Duodenal mucosa (tissue), 2 donors: ENCODE measurements around the gene POU3F1.

Experiments
- H3K27ac ChIP-seq: one replicate; pipeline ENCODE4 v1.7.0; 2013; ENCODE audit warnings: low read depth, low read length
- H3K27me3 ChIP-seq, 2 donors: one replicate each; pipeline ENCODE4 v1.7.0; 2013; ENCODE audit warnings: low read length in 2 of 2, control low read depth in 1 of 2; ENCODE audit not compliant: insufficient read depth in 2 of 2, control insufficient read depth in 1 of 2
- H3K36me3 ChIP-seq, 2 donors: one replicate each; pipeline ENCODE4 v1.7.0; 2013; ENCODE audit warnings: low read length in 2 of 2, control low read depth in 1 of 2; ENCODE audit not compliant: insufficient read depth in 2 of 2, control insufficient read depth in 1 of 2
- H3K4me1 ChIP-seq, 2 donors: one replicate each; pipeline ENCODE4 v1.7.0; 2013; ENCODE audit warnings: low read length in 2 of 2, control low read depth in 1 of 2; ENCODE audit not compliant: insufficient read depth in 2 of 2, control insufficient read depth in 1 of 2
- H3K4me3 ChIP-seq, 2 donors: one replicate each; pipeline ENCODE4 v1.7.0; 2013; ENCODE audit warnings: low read length in 2 of 2, low read depth in 1 of 2
- H3K9ac ChIP-seq, 2 donors: one replicate each; pipeline ENCODE4 v1.7.0; 2013; ENCODE audit warnings: low read length in 2 of 2, low read depth in 1 of 2
- H3K9me3 ChIP-seq, 2 donors: one replicate each; pipeline ENCODE4 v1.7.0; 2013; ENCODE audit warnings: low read length in 2 of 2, control low read depth in 1 of 2; ENCODE audit not compliant: control insufficient read depth in 1 of 2

The POU3F1 gene

DNA sequence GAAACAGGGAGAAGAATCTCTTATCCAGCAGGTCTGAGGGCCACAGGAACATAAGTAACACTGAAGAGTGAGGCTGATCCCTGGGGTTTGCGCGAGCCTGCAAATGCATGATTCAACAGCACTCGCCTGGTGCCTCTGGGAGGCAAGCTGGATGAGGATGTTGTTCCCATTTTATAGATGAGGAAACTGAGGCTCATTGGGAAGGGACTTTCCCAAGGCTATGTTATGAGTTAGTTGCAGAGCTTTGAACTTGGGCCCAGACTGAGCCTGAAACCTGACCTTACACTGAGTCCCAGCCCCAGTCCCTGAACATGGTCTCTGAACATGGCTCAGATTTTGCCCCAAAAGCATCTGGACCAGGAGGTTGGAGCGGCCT is 27.7 kb upstream of the POU3F1 start:
- Histone ChIP-seq H3K27ac (no peak overlapping the region), H3K4me3 (no peak overlapping the region), H3K27me3 (peaks cover 7 to 16% of the 10 kb centered on the region in 2 donors), H3K4me1 (no peaks in the 10 kb centered on the region), H3K36me3 (no peaks in the 10 kb centered on the region), H3K9ac (no peak overlapping the region), H3K9me3 (no peaks in the 10 kb centered on the region)

DNA sequence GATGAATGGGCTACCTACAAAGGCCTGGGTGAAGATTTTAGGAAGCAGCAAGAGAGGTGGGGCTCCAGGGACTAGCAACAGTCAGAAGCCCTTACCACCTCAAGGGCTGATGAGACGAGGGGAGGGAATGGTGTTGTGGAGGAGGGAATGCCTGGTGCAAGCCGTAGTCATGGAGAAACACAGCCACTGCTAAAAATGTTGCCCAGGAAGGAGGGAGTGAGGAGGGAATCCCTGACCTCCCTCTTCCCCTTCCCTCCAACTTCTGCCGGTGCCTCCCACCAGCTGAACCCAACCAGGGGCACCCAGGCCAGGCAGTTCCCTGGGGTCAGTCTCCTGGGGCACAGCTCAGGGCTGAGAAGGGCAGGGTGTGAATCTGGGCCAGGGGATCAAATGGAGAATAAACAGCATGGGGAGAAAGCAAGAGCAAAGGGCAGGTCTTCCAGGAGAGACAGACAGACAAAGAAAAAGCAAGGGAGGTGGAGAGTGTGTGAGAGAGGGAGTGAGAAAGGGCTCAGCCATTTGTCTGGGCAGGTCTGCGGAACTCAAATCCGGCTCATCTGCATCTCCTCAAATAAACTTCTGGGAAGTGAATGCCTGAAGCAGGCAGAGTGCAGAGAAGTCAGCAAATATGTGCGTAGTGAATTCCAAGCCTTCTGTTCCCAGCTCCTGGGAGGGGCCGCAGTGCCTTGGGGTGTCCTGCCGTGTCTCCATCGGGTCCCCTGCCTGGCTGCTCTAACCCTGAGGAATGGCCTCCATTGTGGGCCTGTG is 27.1 kb upstream of the POU3F1 start:
- Histone ChIP-seq H3K4me1 (no peaks in the 10 kb centered on the region), H3K27me3 (peaks cover 8 to 16% of the 10 kb centered on the region in 2 donors), H3K36me3 (no peaks in the 10 kb centered on the region), H3K9ac (no peak overlapping the region), H3K9me3 (no peaks in the 10 kb centered on the region), H3K27ac (no peak overlapping the region), H3K4me3 (no peak overlapping the region)

DNA sequence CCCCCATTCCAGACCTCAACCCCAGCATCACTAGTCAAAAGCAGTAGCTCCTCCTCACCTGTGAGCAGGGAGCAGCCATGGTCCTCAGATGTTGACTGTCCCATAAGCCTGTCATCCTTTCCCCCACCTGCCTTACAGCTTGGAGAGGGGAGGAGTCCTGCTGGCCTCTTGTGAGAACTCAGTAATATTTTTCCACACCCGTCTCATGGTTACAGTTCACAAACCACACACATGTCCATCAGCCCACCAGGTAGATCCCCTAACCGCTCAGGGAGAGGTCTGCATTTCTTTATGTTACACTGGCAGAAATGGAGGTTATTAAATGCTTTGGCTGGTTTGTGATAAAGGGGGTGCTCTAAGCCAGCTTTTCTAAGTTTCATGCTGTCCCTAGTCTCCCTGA is 26.3 kb upstream of the POU3F1 start:
- H3K4me1 ChIP-seq, result no peaks in the 10 kb centered on the region
- peaks cover 16% of the 10 kb centered on the region in 2 donors for H3K27me3 ChIP-seq
- H3K36me3 ChIP-seq, result no peaks in the 10 kb centered on the region
- H3K9ac ChIP-seq, result no peak overlapping the region
- H3K27ac ChIP-seq, result no peak overlapping the region
- no peaks in the 10 kb centered on the region for H3K9me3 ChIP-seq
- no peak overlapping the region for H3K4me3 ChIP-seq

DNA sequence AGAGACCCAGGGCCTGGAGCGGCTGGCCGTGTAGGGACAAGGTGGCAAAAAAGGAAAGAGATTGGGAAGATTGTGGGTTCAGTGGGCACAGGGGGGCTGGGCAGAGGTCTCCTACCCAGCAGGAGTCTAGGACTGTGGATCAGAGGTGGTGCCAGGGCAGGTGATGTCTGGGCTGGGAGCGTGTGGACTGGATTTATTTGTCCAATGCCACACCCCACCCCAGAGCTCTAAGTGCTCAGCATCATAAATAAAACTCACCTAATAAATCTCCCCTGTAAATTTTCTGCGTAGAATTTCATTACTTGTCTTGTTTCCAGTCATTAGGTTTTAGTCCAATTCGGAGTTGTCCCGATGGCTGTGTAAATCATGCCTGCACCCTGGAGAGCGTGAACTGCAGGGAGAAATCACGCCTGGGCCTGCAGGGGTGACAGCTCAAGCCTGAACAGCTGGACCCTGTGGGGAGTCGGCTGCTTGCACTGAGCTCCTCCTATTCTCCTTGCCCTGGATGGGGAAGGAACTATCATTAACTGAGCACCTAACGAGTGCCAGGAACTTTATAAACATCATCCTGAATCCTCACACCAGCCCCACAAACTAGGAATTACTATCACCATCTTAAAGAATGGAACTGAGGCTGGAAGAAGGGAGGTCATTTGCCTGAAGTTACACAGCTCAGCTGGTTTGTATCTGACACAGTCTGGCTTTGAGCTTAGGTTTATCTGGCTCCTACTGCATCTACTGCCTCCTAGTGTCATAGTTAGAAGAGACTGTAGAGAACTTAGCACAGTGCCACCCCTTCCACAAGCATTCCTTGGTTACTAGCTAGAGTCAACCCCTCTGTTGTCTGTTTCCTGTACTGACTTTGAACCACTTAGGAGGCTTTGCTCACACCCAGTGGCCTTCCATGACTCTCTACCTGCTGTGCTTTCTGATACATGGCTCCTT is 25.0 kb upstream of the POU3F1 start:
- no peak overlapping the region for H3K9ac ChIP-seq
- H3K4me1 ChIP-seq, result no peaks in the 10 kb centered on the region
- H3K27me3 ChIP-seq, result peaks cover 16 to 23% of the 10 kb centered on the region in 2 donors
- H3K36me3 ChIP-seq, result no peaks in the 10 kb centered on the region
- no peak overlapping the region for H3K4me3 ChIP-seq
- no peaks in the 10 kb centered on the region for H3K9me3 ChIP-seq
- no peak overlapping the region for H3K27ac ChIP-seq

DNA sequence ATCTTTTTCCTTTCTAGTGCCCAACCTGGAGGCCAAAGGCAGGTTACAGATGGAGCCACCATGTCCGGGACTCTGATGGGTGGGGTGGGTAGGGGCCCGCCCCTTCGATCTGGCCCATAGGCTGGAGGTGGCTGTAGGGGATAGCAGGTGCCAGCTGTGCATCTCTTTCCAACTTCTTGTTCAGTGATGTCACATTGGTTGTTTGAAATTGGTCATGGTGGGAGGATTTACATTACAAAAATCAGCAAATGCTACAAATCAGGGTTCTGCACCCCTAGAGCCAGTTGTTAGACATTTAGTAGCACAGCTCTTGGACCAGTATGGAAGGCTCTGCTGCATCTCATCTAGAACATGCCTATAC is 22.4 kb upstream of the POU3F1 start:
- Histone ChIP-seq H3K4me3 (no peak overlapping the region), H3K9me3 (no peaks in the 10 kb centered on the region), H3K27me3 (peaks cover 14 to 23% of the 10 kb centered on the region in 2 donors), H3K9ac (no peak overlapping the region), H3K36me3 (no peaks in the 10 kb centered on the region), H3K27ac (no peak overlapping the region), H3K4me1 (no peaks in the 10 kb centered on the region)

DNA sequence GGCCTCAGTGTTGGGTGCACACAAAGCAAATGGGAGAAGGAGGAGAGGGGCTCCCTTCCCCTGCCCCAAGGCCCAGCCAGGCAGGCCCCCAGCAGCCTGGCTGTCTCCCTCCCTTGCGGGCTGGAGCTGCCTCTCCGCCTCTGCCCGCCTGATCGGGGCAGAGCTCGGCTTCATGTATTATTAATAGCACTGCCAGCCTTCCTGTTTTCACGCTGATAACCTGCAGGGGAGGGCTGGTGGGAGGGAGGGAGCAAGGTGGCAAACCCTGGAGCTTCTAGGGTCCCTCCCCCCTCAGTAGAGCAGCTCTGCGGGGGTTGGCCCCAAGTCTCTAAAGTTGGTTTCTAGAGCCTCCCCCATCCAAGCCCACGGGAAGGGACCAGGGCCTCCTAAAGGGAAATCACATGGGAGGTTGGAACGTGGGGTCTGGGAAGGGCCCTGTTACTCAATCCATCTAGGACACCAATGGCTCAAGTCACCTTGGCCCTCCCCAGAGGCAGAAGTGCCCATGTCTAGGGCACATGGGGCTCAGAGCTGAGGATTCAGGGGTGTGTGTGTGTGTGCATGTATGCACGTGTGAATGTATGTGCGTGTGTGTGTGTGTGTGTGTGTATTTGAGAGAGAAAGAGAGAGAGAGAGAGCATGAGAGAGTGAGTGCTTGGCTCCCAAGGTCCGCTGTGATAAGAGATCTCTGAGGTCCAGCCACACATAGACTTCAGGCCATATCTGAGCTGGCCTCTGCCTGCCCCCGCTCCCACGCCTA is 21.8 kb upstream of the POU3F1 start:
- Histone ChIP-seq H3K9ac (no peak overlapping the region), H3K27me3 (peaks cover 14 to 23% of the 10 kb centered on the region in 2 donors), H3K36me3 (no peaks in the 10 kb centered on the region), H3K9me3 (no peaks in the 10 kb centered on the region), H3K27ac (no peak overlapping the region), H3K4me3 (no peak overlapping the region), H3K4me1 (no peaks in the 10 kb centered on the region)

DNA sequence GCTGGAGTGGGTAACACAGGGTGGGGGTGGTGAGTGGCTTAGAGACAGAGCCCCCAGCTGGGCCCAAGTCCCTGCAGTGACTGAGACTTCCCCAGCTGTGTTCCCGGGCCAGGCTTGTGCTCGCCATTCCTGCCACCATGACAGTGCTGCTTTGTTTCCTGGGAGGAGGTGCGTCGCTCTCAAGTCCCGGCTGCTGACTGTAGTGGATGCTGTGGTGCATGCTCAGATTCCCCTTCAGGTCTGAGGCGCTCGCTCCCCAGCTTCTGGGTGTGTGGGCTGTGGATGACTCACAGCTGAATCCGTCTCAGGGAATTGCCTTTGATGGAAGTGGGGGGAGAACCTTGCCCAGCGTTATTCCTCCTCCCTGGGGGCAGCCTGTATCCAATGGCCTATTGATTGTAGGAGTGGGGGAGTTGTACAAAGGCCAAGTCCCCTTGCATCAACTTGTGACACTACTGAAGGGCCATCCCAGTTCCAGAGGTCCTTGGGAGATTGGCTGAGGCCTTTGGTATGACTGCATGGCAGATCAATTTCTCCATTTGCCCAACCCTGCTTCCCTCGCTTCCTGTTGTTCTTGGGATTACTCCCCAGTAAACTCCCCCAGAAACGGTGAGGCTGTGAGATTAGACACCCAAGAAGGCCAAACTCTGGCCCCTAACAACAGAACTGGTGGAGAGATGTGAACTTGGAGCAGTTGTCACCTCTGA is 17.8 kb upstream of the POU3F1 start:
- no peak overlapping the region for H3K27ac ChIP-seq
- H3K36me3 ChIP-seq, result no peaks in the 10 kb centered on the region
- H3K9ac ChIP-seq, result no peak overlapping the region
- H3K4me3 ChIP-seq, result no peak overlapping the region
- no peaks in the 10 kb centered on the region for H3K4me1 ChIP-seq
- peaks cover 10 to 16% of the 10 kb centered on the region in 2 donors for H3K27me3 ChIP-seq
- H3K9me3 ChIP-seq, result no peaks in the 10 kb centered on the region

DNA sequence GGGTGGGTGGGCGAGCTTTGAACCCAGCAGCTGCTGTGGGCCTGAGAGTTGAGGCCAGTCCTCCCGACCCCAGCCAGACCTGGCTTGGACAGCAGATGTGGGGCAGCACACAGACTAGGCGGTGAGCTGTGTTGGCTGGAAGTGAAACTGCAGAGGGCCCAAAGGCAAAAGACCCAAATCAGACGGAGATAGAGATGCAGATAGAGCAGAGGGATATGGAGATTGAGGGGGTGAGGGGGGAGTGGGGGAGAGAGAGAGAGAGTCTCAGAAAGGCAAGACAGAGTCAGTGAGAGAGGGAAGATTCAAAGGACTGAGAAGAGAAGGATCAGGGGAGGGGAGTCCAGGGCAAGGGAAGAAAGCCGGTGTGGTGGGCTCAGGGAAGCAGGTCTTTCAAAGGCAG is 17.0 kb upstream of the POU3F1 start:
- H3K36me3 ChIP-seq, result no peaks in the 10 kb centered on the region
- no peaks in the 10 kb centered on the region for H3K4me1 ChIP-seq
- H3K4me3 ChIP-seq, result no peak overlapping the region
- no peak overlapping the region for H3K9ac ChIP-seq
- H3K27me3 ChIP-seq, result peaks cover 10 to 14% of the 10 kb centered on the region in 2 donors
- no peak overlapping the region for H3K27ac ChIP-seq
- no peaks in the 10 kb centered on the region for H3K9me3 ChIP-seq

DNA sequence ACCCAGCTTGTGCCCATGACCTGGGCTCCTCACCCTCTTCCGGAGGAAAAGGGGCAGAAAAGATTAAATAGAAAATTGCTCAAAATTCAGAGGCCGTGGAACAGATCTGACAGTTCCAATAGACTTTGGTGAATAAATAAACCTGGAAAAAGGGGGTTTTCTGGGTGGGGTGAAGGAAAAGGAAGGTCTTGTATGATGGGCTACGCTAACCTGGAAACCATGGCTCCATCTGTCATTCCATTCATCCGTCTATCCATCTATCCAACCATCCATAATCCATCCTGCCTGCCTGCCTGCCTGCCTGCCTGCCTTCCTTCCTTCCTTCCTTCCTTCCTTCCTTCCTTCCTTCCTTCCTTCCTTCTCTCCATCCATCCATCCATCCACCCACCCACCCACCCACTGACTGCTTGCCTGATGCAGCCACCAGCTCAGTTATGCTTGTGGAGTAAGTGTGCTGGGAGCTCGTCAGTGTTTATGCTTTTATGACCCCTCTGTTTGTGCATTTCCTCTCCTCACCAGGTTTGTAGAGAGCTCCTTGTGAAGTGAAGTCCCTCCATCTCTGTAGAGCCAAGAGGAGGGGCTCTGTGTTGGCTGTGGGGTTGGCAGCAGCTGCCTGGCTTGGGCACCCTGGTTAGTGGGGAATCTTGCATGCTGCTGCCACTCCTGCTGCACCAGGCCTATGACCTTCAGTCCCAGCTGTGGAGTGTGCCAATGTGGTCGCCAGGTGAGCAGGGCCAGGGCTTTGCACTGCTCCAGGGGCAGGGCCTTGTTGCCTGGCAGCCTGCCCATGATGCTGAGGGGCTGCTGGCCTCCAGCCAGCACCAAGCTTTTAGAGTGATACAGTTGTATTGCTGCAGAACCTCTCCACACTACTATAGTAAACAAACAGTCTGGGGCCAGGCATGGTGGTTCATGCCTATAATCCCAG is 16.0 kb upstream of the POU3F1 start:
- H3K27ac ChIP-seq, result no peak overlapping the region

More for the DNA sequence above, 16.0 kb upstream of the POU3F1 start:
- Histone ChIP-seq H3K9ac (no peak overlapping the region), H3K36me3 (no peaks in the 10 kb centered on the region), H3K4me1 (no peaks in the 10 kb centered on the region), H3K9me3 (no peaks in the 10 kb centered on the region), H3K4me3 (no peak overlapping the region), H3K27me3 (peaks cover 4 to 10% of the 10 kb centered on the region in 2 donors)
